ENCODE results near the gene PBLD.

- TF ChIP-seq EZH2 (IDR thresholded peaks at IDR 0.05; ENCODE audit: borderline replicate concordance, low read depth, low read length, poor library complexity, severe bottlenecking): no peak
- TF ChIP-seq, protein P1, sequence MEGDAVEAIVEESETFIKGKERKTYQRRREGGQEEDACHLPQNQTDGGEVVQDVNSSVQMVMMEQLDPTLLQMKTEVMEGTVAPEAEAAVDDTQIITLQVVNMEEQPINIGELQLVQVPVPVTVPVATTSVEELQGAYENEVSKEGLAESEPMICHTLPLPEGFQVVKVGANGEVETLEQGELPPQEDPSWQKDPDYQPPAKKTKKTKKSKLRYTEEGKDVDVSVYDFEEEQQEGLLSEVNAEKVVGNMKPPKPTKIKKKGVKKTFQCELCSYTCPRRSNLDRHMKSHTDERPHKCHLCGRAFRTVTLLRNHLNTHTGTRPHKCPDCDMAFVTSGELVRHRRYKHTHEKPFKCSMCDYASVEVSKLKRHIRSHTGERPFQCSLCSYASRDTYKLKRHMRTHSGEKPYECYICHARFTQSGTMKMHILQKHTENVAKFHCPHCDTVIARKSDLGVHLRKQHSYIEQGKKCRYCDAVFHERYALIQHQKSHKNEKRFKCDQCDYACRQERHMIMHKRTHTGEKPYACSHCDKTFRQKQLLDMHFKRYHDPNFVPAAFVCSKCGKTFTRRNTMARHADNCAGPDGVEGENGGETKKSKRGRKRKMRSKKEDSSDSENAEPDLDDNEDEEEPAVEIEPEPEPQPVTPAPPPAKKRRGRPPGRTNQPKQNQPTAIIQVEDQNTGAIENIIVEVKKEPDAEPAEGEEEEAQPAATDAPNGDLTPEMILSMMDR (conservative IDR thresholded peaks at IDR 0.05; ENCODE audit: low read depth, low read length): no peak
Measured at GRCh38 chr10:68367121-68367520, 34.4 kb upstream of the PBLD start.

Data from A673 (cell line).